T-helper 2 cell treated with Interferon-gamma antibody and Interleukin-4, amounts not matched to agents 100 ng/mL and 5 ng/mL, for 36 hours (primary cell): ENCODE data around the gene IRF6. TPM values are rescaled to one million over a fixed set of nuclear protein-coding genes. Genes with fewer than 3 reads are reported as not detected.

Source experiments
- intact Hi-C: fragments of 100-400 bp; cut with micrococcal nuclease; formaldehyde crosslinking; loops from one replicate; pipeline ENCODE4 v1.15.1; 2023
- total RNA-seq: library from RNA; stranded (reverse); gene quantifications from 2 replicates; pipeline ENCODE4 v1.2.3, GENCODE V29; 2022

Gene IRF6
- total RNA-seq, 1 donor from 2014 or later = not detected

- intact Hi-C loops = no loop called here
Measured at GRCh38 chr1:209738270-209738669, 67.7 kb downstream of the IRF6 start.

- intact Hi-C loops = no loop called here
Measured at GRCh38 chr1:209737118-209737505, 68.8 kb downstream of the IRF6 start.

GRCh38 chr1:209736490-209737117 is 69.3 kb downstream of the IRF6 start:
- intact Hi-C loops = no loop called here

Other genes starting within 250 kb of the IRF6 start
- gene CAMK1G, start 222.4 kb downstream of the IRF6 start, total RNA-seq = not detected in 2 replicates
- 1.5 and 1.6 TPM in 2 replicates for gene LAMB3, start 153.7 kb downstream of the IRF6 start, total RNA-seq
- 0.89 and 1.6 TPM in 2 replicates for gene G0S2, start 130.7 kb downstream of the IRF6 start, total RNA-seq
- gene HSD11B1, start 101.3 kb downstream of the IRF6 start, total RNA-seq = 0.36 and 0.61 TPM in 2 replicates
- 446 and 452 TPM in 2 replicates for gene TRAF3IP3, start 50.1 kb downstream of the IRF6 start, total RNA-seq
- 1.8 and 2.1 TPM in 2 replicates for gene C1orf74, start 21.6 kb downstream of the IRF6 start, total RNA-seq
- 10.4 and 10.7 TPM in 2 replicates for gene UTP25, start 21.8 kb upstream of the IRF6 start, total RNA-seq
- gene SYT14, start 132.1 kb upstream of the IRF6 start, total RNA-seq = not detected in 2 replicates